A549 (cell line): ENCODE measurements around the gene ANKRD23. TPM values are rescaled to one million over a fixed set of nuclear protein-coding genes. Genes with fewer than 3 reads are reported as not detected.

Experiments
- ATAC-seq, 2 experiments: fragments of 200-7000 bp in 1 of 2; fragments of >200 bp in 1 of 2; cut with Nextera tagmentation in 1 of 2; cut with Tn5 transposase in 1 of 2; 3 replicates each; pipeline versions ENCODE4 v1.8.0 to v1.9.1; 2018 to 2020; ENCODE audit warnings: mild to moderate bottlenecking in 1 of 2, moderate library complexity in 1 of 2
- CTCF ChIA-PET: fragments of 300-600 bp; sonication (Branson Sonifier 250); formaldehyde crosslinking; extraction: SDS; loops from one replicate; lab custom pipeline; 2021; ENCODE audit warnings: antibody characterized with exemption, inconsistent platforms; lab: Yijun Ruan, JAX
- POLR2A ChIA-PET: fragments of 350-600 bp; formaldehyde crosslinking; extraction: SDS; loops from one replicate; lab custom pipeline; 2021; ENCODE audit warnings: antibody characterized with exemption, inconsistent platforms; lab: Yijun Ruan, JAX
- DNase-seq, 2 experiments: peaks; one replicate each; pipeline versions ENCODE4 v3.0.0 to v3.0.0-alpha.2; 2011 to 2016; ENCODE audit warnings: low read depth in 1 of 2, low spot score in 1 of 2
- FAIRE-seq: peaks from 2 replicates; lab custom pipeline; 2011; peaks lifted over from hg19 to GRCh38; lab: Jason Lieb, UNC
- H3K27ac ChIP-seq, 2 experiments: fragments of >200 bp; sonication (Bioruptor Twin); formaldehyde crosslinking; 3 replicates each; pipeline ENCODE4 v1.5.1; 2016 to 2017
- H3K4me1 ChIP-seq: fragments of >200 bp; sonication (Bioruptor Twin); formaldehyde crosslinking; 3 replicates; pipeline ENCODE4 v1.6.1; 2016
- H3K4me2 ChIP-seq: fragments of >200 bp; sonication (Bioruptor Twin); formaldehyde crosslinking; 3 replicates; pipeline ENCODE4 v1.6.1; 2016
- H3K4me3 ChIP-seq: fragments of >200 bp; sonication (Bioruptor Twin); formaldehyde crosslinking; 3 replicates; pipeline ENCODE4 v1.5.1; 2016
- H3K9me3 ChIP-seq: fragments of >200 bp; sonication (Bioruptor Twin); formaldehyde crosslinking; 3 replicates; pipeline ENCODE4 v1.6.1; 2016
- BHLHE40 ChIP-seq: IDR thresholded peaks from 2 replicates; pipeline ENCODE4 v1.6.1; 2012; ENCODE audit warnings: low read depth, low read length, inconsistent platforms
- CBX2 ChIP-seq: fragments of 200-600 bp; sonication (generic); IDR thresholded peaks from 2 replicates; pipeline ENCODE4 v1.6.1; 2016; ENCODE audit warnings: low read depth, mild to moderate bottlenecking, borderline replicate concordance
- CHD2 ChIP-seq: fragments of 150-350 bp; IDR thresholded peaks from 2 replicates; pipeline ENCODE4 v1.6.1; 2014; ENCODE audit warnings: low read length; ENCODE audit not compliant: partially characterized antibody
- CHD4 ChIP-seq: fragments of 200-600 bp; sonication (generic); IDR thresholded peaks from 2 replicates; pipeline ENCODE4 v1.6.1; 2016; ENCODE audit warnings: antibody characterized with exemption, mild to moderate bottlenecking, borderline replicate concordance
- ESRRA ChIP-seq: fragments of 150-350 bp; IDR thresholded peaks from 2 replicates; pipeline ENCODE4 v1.6.1; 2014; ENCODE audit warnings: mild to moderate bottlenecking, low read length, borderline replicate concordance
- FOSB ChIP-seq: fragments of 250-450 bp; sonication (Bioruptor Pico); IDR thresholded peaks from 2 replicates; pipeline ENCODE4 v1.5.0; 2020; ENCODE audit warnings: mild to moderate bottlenecking, moderate library complexity
- FOSL2 ChIP-seq, 2 experiments: fragments of 450-650 bp in 1 of 2; fragments of >200 bp in 1 of 2; sonication (Bioruptor Twin) in 1 of 2; formaldehyde crosslinking; IDR thresholded peaks; 2 replicates each; pipeline versions ENCODE4 v1.5.0 to v1.6.1; 2016 to 2020; ENCODE audit warnings: mild to moderate bottlenecking in 1 of 2, moderate library complexity in 1 of 2
- HOXA7 ChIP-seq: fragments of 250-450 bp; sonication (Bioruptor Pico); IDR thresholded peaks from 2 replicates; pipeline ENCODE4 v1.5.0; 2020; ENCODE audit warnings: mild to moderate bottlenecking, moderate library complexity
- HOXB13 ChIP-seq: fragments of 250-450 bp; sonication (Bioruptor Pico); IDR thresholded peaks from 2 replicates; pipeline ENCODE4 v1.5.0; 2020; ENCODE audit warnings: low read depth, mild to moderate bottlenecking, moderate library complexity
- JUNB ChIP-seq: fragments of >200 bp; sonication (Bioruptor Twin); formaldehyde crosslinking; IDR thresholded peaks from 2 replicates; pipeline ENCODE4 v1.6.1; 2016
- KDM1A ChIP-seq: fragments of 200-600 bp; sonication (generic); IDR thresholded peaks from 2 replicates; pipeline ENCODE4 v1.6.1; 2016; ENCODE audit warnings: low read depth, mild to moderate bottlenecking
- KDM5A ChIP-seq: fragments of 200-600 bp; sonication (generic); IDR thresholded peaks from 2 replicates; pipeline ENCODE4 v1.6.1; 2016; ENCODE audit warnings: antibody characterized with exemption, mild to moderate bottlenecking
- MAFK ChIP-seq: fragments of 450-650 bp; IDR thresholded peaks from 2 replicates; pipeline ENCODE4 v1.6.1; 2014; ENCODE audit not compliant: partially characterized antibody
- MAZ ChIP-seq: fragments of 150-350 bp; IDR thresholded peaks from 2 replicates; pipeline ENCODE4 v1.6.1; 2014; ENCODE audit warnings: antibody characterized with exemption, low read depth, low read length, borderline replicate concordance
- NFE2L2 ChIP-seq: fragments of 150-350 bp; conservative IDR thresholded peaks from 2 replicates; pipeline ENCODE4 v1.6.1; 2014; ENCODE audit warnings: low read length
- NPAS2 ChIP-seq: fragments of 250-450 bp; sonication (Bioruptor Pico); IDR thresholded peaks from 2 replicates; pipeline ENCODE4 v1.8.0; 2022; ENCODE audit warnings: mild to moderate bottlenecking, moderate library complexity, borderline replicate concordance
- NR3C1 ChIP-seq: fragments of >200 bp; sonication (Bioruptor Twin); formaldehyde crosslinking; IDR thresholded peaks from 3 replicates; pipeline ENCODE4 v1.6.1; 2017
- POLR2A ChIP-seq: IDR thresholded peaks from 2 replicates; pipeline ENCODE4 v1.6.1; 2012; ENCODE audit warnings: mild to moderate bottlenecking, low read length
- RARB ChIP-seq: fragments of 250-450 bp; sonication (Bioruptor Pico); IDR thresholded peaks from 2 replicates; pipeline ENCODE4 v1.8.0; 2021; ENCODE audit warnings: mild to moderate bottlenecking, moderate library complexity
- RCOR1 ChIP-seq: fragments of 150-350 bp; IDR thresholded peaks from 2 replicates; pipeline ENCODE4 v1.6.1; 2014; ENCODE audit warnings: antibody characterized with exemption, low read length, low read depth
- RFX5 ChIP-seq: fragments of 450-650 bp; IDR thresholded peaks from 2 replicates; pipeline ENCODE4 v1.7.1; 2014; ENCODE audit warnings: antibody characterized with exemption, mild to moderate bottlenecking, moderate library complexity
- SMC3 ChIP-seq: fragments of >200 bp; sonication (Bioruptor Twin); formaldehyde crosslinking; IDR thresholded peaks from 3 replicates; pipeline ENCODE4 v1.6.1; 2018; ENCODE audit warnings: inconsistent platforms
- SREBF2 ChIP-seq: fragments of 450-650 bp; IDR thresholded peaks from 2 replicates; pipeline ENCODE4 v1.6.1; 2014; ENCODE audit warnings: mild to moderate bottlenecking, moderate library complexity
- TFCP2L1 ChIP-seq: fragments of 250-450 bp; sonication (Bioruptor Pico); IDR thresholded peaks from 2 replicates; pipeline ENCODE4 v1.5.0; 2021; ENCODE audit warnings: mild to moderate bottlenecking
- USF2 ChIP-seq: fragments of 450-650 bp; IDR thresholded peaks from 2 replicates; pipeline ENCODE4 v1.6.1; 2014; ENCODE audit warnings: antibody characterized with exemption
- WGBS: methylation state at CpG from one replicate; pipeline ENCODE4 v1.1.6; 2017; ENCODE audit errors: missing lambda C conversion rate; 5-methylcytosine and 5-hydroxymethylcytosine counted together
- polyA plus RNA-seq, 4 experiments: library from polyadenylated mRNA; depleted of rRNA in 3 of 4; stranded (reverse); fragments of >200 nt; fragmentation: RNase III in 1 of 4; extraction: RNeasy Plus Mini Kit Qiagen cat#74134 plus additional on column Dnase treatment in 1 of 4; gene quantifications; 2 replicates in 3 of 4; 3 replicates in 1 of 4; pipeline ENCODE4 v1.2.3, GENCODE V29; 2011 to 2017
- TF ChIP-seq, protein P1 (sequence below): IDR thresholded peaks from 2 replicates; pipeline ENCODE4 v1.6.1; 2012; ENCODE audit warnings: low read depth, borderline replicate concordance
- TF ChIP-seq, protein P2 (sequence below): fragments of 250-450 bp; sonication (Bioruptor Pico); IDR thresholded peaks from 2 replicates; pipeline ENCODE4 v1.5.0; 2021; ENCODE audit warnings: mild to moderate bottlenecking, moderate library complexity, borderline replicate concordance
- TF ChIP-seq, protein P3 (sequence below): fragments of 250-450 bp; sonication (Bioruptor Pico); IDR thresholded peaks from 2 replicates; pipeline ENCODE4 v1.5.0; 2020; ENCODE audit warnings: low read depth, mild to moderate bottlenecking, moderate library complexity

ANKRD23 gene
- polyA plus RNA-seq, 2 of the 4 experiments (the other 2 are of a cell fraction) = 1.9 to 2.4 TPM

DNA sequence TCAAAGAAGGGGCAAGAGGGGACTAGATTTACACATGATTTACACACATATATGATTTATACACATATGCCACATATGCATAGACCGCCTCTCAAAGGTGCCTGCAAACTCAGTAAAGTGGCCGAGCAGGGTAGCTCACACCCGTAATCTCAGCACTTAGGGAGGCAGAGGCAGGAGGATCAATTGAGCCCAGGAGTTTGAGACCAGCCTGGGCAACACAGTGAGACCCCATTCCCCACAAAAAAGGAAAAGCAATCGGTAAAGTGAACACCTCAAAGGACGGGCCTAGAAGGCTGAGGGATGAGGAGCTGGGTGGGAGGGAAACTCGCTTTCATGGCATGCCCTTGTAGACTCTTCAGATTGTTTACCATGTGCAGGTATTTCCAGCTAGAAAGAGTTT, 8.8 kb upstream of the ANKRD23 start:
- no peak overlapping the region for H3K4me2 ChIP-seq
- ATAC-seq (no peak), DNase-seq (no peak), FAIRE-seq (no peak)
- WGBS = 92% methylated on average over 6 of the region's 6 CpGs
- TF ChIP-seq ESRRA (no peak), KDM1A (no peak), JUNB (no peak), CBX2 (no peak), HOXA7 (CRISPR knock-in tag) (no peak), NPAS2 (CRISPR knock-in tag) (no peak), USF2 (no peak), SMC3 (no peak), POLR2A (no peak), RFX5 (no peak)
- TF ChIP-seq, protein P1, sequence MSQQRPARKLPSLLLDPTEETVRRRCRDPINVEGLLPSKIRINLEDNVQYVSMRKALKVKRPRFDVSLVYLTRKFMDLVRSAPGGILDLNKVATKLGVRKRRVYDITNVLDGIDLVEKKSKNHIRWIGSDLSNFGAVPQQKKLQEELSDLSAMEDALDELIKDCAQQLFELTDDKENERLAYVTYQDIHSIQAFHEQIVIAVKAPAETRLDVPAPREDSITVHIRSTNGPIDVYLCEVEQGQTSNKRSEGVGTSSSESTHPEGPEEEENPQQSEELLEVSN = no peak
- TF ChIP-seq, protein P2, sequence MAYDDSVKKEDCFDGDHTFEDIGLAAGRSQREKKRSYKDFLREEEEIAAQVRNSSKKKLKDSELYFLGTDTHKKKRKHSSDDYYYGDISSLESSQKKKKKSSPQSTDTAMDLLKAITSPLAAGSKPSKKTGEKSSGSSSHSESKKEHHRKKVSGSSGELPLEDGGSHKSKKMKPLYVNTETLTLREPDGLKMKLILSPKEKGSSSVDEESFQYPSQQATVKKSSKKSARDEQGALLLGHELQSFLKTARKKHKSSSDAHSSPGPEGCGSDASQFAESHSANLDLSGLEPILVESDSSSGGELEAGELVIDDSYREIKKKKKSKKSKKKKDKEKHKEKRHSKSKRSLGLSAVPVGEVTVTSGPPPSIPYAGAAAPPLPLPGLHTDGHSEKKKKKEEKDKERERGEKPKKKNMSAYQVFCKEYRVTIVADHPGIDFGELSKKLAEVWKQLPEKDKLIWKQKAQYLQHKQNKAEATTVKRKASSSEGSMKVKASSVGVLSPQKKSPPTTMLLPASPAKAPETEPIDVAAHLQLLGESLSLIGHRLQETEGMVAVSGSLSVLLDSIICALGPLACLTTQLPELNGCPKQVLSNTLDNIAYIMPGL = no peak
- peaks cover 6% of the 10 kb centered on the region; the same call in 2 of the 3 replicates for H3K4me1 ChIP-seq
- ChIA-PET CTCF (interaction anchor here (1.2 to 2.8 kb wide), 4 partner anchors 10 to 260 kb away, joined by 3 to 13 read pairs (median 6); partner anchors contain the start of gene ANKRD36), POLR2A (no interaction called here)
- no peak overlapping the region for H3K27ac ChIP-seq
- H3K9me3 ChIP-seq = no peaks in the 10 kb centered on the region
- no peak overlapping the region for H3K4me3 ChIP-seq

DNA sequence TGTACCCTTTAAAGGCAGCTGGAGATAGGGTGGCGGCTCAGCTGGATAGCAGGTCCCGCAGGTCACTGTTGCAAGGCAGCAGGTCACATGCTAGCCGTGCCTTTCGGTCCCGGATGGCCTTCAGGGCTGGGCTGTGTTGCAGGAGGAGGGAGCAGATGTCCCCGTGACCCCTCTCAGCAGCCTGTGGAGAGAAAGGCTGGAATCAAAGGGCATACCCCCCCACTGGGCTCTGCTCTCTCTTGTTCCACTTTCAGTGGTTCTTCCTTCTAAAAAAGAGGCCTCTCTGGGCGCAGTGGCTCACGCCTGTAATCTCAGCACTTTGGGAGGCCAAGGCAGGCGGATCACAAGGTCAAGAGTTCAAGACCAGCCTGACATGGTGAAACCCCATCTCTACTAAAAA, 4.4 kb upstream of the ANKRD23 start:
- no peak overlapping the region for H3K27ac ChIP-seq
- WGBS = 90% methylated on average over 8 of the region's 9 CpGs
- TF ChIP-seq CHD2 = no peak
- no peak for TF ChIP-seq SMC3
- TF ChIP-seq MAZ = no peak
- no peak for TF ChIP-seq KDM5A
- TF ChIP-seq TFCP2L1 = no peak
- TF ChIP-seq HOXB13 (CRISPR knock-in tag) = no peak
- no peak for TF ChIP-seq RCOR1
- no peak for TF ChIP-seq FOSB (CRISPR knock-in tag)
- TF ChIP-seq ESRRA = no peak
- TF ChIP-seq KDM1A = no peak
- no peak for TF ChIP-seq MAFK
- no peak for TF ChIP-seq FOSL2 (IDR thresholded peaks at IDR 0.05)
- TF ChIP-seq FOSL2 (CRISPR knock-in tag; IDR thresholded peaks at IDR 0.05) = no peak
- no peak for TF ChIP-seq SREBF2
- TF ChIP-seq NFE2L2 = no peak
- TF ChIP-seq CBX2 = no peak
- TF ChIP-seq, protein P3, sequence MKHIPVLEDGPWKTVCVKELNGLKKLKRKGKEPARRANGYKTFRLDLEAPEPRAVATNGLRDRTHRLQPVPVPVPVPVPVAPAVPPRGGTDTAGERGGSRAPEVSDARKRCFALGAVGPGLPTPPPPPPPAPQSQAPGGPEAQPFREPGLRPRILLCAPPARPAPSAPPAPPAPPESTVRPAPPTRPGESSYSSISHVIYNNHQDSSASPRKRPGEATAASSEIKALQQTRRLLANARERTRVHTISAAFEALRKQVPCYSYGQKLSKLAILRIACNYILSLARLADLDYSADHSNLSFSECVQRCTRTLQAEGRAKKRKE = no peak
- no peak for TF ChIP-seq NR3C1
- TF ChIP-seq RARB (CRISPR knock-in tag) = no peak
- TF ChIP-seq BHLHE40 = no peak
- TF ChIP-seq CHD4 = no peak
- H3K4me1 ChIP-seq = no peaks in the 10 kb centered on the region
- FAIRE-seq (no peak), DNase-seq (no peak), ATAC-seq (no peak)
- no peak overlapping the region for H3K4me2 ChIP-seq
- ChIA-PET CTCF (interaction anchor here (1.2 to 3.7 kb wide), 3 partner anchors 8 to 103 kb away, joined by 4 to 25 read pairs (median 4); partner anchors contain the start of gene ANKRD39), POLR2A (no interaction called here)
- no peak overlapping the region for H3K4me3 ChIP-seq
- H3K9me3 ChIP-seq = no peaks in the 10 kb centered on the region
